ENCODE measurements around the gene ASPG.

- TF ChIP-seq EZH2 (optimal IDR thresholded peaks at IDR 0.05; ENCODE audit: low read depth, low read length) (no peak), CTCF (IDR thresholded peaks at IDR 0.05; ENCODE audit: low read length) (no peak), EZH2phosphoT487 (IDR thresholded peaks at IDR 0.05; ENCODE audit: low read length) (no peak)
Observed at GRCh38 chr14:104049576-104050240, 35.8 kb upstream of the ASPG start.
